ENCODE data around the gene DYRK1A.
A peak's percentile ranks its signal among the peaks of the same experiment; 100 is the strongest.

The DYRK1A gene

GRCh38 chr21:37421306-37421705 lies 54.7 kb downstream of the DYRK1A start:
- DNase-seq: no peak

GRCh38 chr21:37422382-37422781 lies 55.8 kb downstream of the DYRK1A start:
- no peak for DNase-seq

GRCh38 chr21:37423103-37423502 lies 56.5 kb downstream of the DYRK1A start:
- no peak for DNase-seq

GRCh38 chr21:37424396-37424795 lies 57.8 kb downstream of the DYRK1A start:
- DNase-seq: no peak

- no peak for DNase-seq
Observed at GRCh38 chr21:37425001-37425400, 58.4 kb downstream of the DYRK1A start.

DNA sequence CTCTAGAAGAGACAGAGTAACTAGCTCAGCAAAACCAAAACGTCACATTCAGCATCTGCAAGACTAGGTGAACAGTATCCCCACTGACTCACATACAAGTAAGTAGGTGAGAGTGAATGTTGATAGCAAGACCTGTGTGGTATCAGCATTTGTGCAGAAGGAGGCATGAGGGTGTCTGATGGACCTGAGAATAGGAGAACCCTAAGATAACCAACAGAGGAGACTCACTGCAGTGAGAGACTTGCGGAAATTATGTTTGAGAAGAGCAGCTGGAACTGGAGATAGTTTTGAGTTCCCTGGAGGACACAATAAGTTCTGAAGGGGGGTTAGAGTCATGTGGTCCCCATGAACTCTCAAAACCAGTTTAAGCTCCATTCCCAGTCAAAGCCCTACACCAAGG lies 59.1 kb downstream of the DYRK1A start:
- no peak for DNase-seq

DNA sequence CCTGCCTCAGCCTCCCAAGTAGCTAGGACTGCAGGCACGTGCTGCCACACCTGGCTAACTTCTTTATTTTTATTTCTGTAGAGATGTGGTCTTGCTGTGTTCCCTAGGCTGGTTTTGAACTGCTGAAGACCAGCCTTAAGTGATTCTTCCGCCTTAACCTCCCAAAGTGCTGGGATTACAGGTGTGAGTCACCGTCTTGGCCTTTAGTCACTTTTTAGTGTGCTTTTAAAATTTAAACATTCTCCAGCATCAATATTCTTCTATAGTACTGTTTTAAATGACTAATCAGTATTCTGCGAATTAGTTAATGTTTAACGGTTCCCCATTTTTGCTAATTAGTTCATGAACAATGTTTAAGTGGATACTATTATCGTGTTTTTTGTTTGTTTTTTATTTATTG lies 60.6 kb downstream of the DYRK1A start:
- DNase-seq: no peak

- no peak for DNase-seq
Observed at GRCh38 chr21:37429356-37429755, 62.8 kb downstream of the DYRK1A start.

DNA sequence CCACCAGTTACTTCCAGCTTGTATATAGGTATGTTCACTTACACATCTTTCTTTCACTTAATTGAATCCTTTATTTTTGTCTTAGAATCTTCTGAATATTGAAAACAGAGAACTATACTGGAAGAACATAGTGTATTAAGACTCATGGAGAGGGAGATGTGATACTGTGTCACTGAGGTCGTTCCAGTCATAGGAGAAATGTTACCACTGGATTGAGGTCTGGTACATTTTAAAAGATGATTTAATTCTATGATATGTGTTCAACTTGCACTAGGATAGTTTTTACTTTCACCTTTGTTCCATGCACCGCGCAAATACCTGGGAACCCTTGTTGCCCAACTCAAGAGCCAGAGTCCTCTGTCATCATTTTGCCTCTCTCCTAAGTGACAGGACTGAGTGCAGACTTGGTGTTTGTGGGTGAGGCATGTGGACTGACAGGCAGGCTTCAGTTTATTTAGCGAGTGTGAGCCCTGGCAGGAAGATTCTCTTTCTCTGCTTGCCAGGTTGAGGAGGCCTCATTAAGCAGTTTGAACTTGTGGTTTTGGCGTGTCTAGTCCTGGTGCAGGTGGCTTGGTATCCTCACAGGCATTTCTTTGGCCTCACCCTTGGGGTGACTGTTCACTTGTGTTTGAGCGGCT lies 63.7 kb downstream of the DYRK1A start:
- DNase-seq: no peak

DNA sequence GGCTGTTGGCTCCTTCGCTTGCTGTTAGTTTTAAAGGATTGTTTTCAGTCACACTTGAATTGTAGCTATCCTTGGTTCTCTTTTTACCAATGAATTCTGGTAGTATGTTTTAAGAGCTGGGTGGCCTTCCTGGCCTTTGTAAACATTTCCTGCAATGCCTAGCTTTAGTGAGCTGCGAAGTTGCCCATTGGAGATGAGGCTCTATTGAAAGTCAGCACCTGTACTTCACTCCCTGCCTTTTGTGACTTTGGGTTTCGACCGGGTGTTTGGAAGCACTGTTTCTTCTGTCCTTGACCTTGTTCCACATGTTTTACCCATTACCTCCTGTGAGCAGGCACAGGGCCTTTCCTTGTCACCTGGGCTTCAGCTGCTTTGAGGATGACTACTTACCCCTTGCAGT lies 64.7 kb downstream of the DYRK1A start:
- no peak for DNase-seq

GRCh38 chr21:37432710-37433455 lies 66.3 kb downstream of the DYRK1A start:
- no peak for DNase-seq

DNA sequence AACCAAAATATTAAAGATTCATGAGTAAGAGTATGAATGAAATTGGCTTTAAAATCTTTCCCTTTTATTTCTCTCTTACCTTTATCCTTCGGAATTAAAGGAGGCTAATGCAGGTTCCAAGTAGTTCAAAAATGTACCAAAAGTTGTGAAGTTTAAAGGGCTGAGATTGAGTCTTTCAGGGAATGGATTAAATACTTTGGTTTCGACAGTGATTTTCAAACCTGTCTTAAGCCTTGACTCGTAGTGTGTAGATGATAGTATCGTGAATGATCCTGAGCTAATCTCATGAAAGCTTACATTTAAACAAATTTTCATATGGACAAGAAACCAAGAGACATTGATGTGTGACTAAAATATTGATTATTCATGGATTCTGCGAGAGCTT lies 66.9 kb downstream of the DYRK1A start:
- DNase-seq: no peak

- peak; percentile 84 for DNase-seq
Observed at GRCh38 chr21:37435120-37435519, 68.5 kb downstream of the DYRK1A start.

GRCh38 chr21:37435711-37436110 lies 69.1 kb downstream of the DYRK1A start:
- no peak for DNase-seq

DNA sequence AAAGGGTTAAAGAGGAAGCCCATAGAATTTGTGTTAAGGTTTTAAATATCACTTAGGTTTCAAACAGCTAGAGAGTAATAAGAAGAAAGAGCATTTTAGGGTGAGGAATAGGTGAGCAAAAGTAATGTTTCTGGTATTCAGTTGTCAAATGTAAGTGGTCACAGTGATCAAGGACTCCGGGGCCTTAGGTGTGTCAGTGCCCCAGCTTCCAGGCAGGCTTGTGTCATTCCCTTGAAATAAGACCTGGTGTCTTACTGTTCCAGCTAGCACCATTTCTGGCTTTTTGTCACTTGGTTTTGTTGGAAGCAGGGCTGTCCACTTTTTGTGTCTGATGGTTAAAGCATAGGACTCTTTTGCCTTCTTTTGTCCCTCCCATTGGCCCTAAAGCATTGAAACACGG lies 69.6 kb downstream of the DYRK1A start:
- DNase-seq: no peak

DNA sequence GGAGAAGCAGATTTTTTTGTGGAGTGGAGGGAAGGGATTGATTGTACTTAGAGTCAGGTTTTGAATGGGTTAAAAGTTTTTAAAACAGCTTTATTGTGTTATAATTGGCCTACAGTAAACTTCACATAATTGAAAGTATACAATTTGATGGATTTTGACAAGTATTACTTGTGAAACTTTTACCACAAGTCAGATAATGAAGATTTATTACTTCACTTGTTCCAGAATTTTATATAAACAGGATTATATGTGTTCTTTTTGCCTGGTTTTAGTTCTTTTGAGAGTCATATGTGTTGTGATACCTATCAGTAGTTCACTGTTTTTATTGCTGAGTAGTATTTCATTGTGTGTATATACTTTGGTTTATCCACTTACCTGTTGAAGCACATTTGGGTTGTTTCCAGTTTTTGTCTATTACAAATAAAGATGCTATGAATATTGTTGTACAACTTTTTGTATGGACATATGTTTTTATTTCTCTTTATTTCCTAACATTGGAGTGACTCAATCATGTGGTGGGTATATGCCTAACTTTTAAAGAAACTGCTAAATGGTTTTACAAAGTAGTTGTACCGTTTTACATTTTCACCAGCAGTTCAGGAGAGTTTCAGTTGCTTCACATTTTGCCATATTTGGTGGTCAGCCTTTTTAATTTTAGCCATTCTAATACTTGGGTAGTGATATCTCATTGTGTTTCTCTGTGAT lies 71.0 kb downstream of the DYRK1A start:
- no peak for DNase-seq

- no peak for DNase-seq
Observed at GRCh38 chr21:37443683-37444082, 77.1 kb downstream of the DYRK1A start.

DNA sequence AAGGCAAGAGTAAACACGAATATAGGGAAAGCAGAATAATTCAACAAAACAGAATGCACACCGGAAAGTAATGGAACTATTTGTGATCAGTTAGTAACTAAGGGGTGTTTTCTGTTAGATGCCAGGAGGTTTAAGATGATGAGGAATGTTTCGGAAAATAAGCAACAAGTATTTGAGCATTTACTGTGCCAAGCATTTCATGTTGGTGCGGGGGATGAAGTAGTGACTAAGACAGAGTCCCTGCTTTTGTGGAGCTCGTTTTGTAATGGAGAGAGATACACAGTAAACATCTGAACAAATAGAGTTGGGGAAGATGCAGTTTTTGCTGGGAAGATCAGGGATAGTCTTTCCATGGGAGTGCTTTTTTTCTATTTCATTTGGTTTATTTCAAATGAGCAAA lies 78.7 kb downstream of the DYRK1A start:
- DNase-seq: no peak

- no peak for DNase-seq
Observed at GRCh38 chr21:37446552-37446951, 80.0 kb downstream of the DYRK1A start.

DNA sequence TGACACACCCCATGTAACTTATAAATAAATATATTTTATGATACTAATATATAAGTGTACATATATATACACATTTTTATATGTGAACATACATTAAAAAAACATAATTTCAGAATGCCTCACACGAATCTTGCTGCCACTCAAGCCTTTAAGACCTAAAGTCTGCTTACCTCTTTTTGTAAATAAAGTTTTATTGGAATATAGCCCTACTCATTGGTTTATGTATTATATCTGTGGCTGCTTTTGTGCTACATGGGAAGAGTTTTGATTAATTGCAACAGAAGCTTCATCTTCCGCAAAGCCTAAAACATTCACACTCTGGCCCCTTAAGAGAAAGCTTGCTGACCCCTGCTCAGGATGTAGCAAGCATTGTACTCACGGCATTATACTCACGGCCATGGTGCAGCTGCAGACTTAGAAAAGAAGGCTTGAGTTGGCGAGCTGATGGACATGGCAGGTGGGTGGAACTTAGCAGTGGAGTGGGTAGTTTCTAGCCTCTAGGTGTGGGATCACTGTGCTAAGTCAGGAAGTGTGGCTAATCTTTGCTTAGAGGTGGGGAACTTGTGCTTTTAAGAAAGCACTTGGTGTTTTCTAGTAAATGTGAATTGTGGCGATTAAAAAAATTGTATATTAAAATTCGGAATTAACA lies 80.8 kb downstream of the DYRK1A start:
- no peak for DNase-seq

DNA sequence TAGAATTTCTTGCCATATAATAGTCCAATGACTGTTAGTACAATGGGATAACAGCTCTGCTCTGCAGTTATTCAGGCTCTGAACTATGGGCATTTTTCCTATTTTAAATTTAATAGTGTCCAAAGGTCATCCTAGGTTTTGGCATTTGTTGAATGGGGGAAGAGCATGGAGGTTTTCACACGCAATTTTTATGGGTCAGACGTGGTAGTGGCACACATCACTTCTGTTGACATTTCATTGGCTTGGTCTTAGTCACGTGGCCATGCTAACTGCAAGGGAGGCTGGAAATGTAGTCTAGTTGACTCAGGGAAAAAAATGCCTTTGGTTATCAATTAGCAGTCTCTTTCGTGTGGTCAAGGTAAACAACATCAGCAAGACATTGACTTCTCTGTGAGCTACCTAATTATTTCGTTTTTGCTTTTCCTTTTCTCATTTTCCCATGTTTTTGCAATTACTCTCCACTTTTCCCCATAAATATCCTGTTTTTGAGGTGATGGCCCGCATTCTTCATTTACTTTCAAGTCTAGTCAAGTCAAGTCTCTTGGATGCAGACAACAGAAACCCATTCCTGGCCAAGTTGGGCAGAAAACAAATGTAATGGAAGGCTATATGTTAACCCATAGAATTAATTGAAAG lies 82.8 kb downstream of the DYRK1A start:
- DNase-seq: no peak

- DNase-seq: no peak
Observed at GRCh38 chr21:37450445-37450941, 83.9 kb downstream of the DYRK1A start.

DNA sequence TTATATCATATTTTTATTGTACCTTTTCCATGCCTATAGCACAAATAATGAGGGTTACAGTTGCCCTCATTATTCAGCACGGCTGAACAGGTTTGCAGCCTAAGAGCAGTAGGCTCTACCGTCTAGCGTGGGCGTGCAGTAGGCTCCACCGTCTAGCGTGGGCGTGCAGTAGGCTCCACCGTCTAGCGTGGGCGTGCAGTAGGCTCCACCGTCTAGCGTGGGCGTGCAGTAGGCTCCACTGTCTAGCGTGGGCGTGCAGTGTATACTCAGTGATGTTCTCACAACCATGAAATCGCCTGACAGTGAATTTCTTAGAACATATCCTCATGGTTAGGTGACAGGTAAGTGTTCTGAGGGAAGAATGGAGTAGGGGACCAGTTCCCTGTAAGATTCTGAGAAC lies 84.9 kb downstream of the DYRK1A start:
- no peak for DNase-seq
